HepG2 (cell line): ENCODE measurements around the gene POU6F2. TPM values are rescaled to one million over a fixed set of nuclear protein-coding genes. Genes with fewer than 3 reads are reported as not detected.

Experiments
- ATAC-seq: fragments of 200-7000 bp; cut with Tn5 transposase; 3 replicates; pipeline ENCODE4 v1.9.1; 2020; ENCODE audit warnings: mild to moderate bottlenecking, moderate library complexity
- BruUV-seq: library from RNA; stranded (reverse); fragments of 400-500 nt; replicated peaks from 2 replicates; lab custom pipeline; 2021; lab: Mats Ljungman, UMichigan
- CTCF ChIA-PET: fragments of 300-600 bp; formaldehyde crosslinking; extraction: SDS; loops from one replicate; lab custom pipeline; 2021; ENCODE audit warnings: low total read pairs, inconsistent platforms, low intra/inter-chr PET ratio; lab: Yijun Ruan, JAX
- POLR2A ChIA-PET: fragments of 350-600 bp; sonication (Branson Sonifier 250); formaldehyde crosslinking; loops from one replicate; lab custom pipeline; 2020; ENCODE audit warnings: antibody characterized with exemption, inconsistent platforms; lab: Yijun Ruan, JAX
- DNase-seq: peaks from one replicate; pipeline ENCODE4 v3.0.0-alpha.2; 2015; ENCODE audit warnings: low spot score
- FAIRE-seq: peaks from 3 replicates; lab custom pipeline; 2011; peaks lifted over from hg19 to GRCh38; lab: Jason Lieb, UNC
- H2AFZ ChIP-seq: one replicate; pipeline ENCODE4 v1.6.1; 2011; ENCODE audit warnings: low read length, inconsistent platforms
- H3K27ac ChIP-seq: fragments of 300-600 bp; 3 replicates; pipeline ENCODE4 v1.8.0; 2011; ENCODE audit warnings: mixed run types, mild to moderate bottlenecking, mixed read lengths, low read length, inconsistent platforms; ENCODE audit not compliant: insufficient read depth; ENCODE audit errors: extremely low read length
- H3K27me3 ChIP-seq, 2 experiments: fragments of 200-600 bp in 1 of 2; 2 replicates in 1 of 2; 3 replicates in 1 of 2; pipeline versions ENCODE4 v1.6.0 to v1.8.0; 2011; ENCODE audit warnings: low read length in 2 of 2, mild to moderate bottlenecking in 2 of 2, moderate library complexity in 2 of 2, inconsistent platforms in 1 of 2; ENCODE audit not compliant: insufficient read depth in 2 of 2, control insufficient read depth in 1 of 2
- H3K36me3 ChIP-seq, 2 experiments: fragments of 200-600 bp in 1 of 2; replicated peaks in 1 of 2; 2 replicates in 1 of 2; 3 replicates in 1 of 2; pipeline versions ENCODE4 v1.5.1 to v1.8.0; 2011; ENCODE audit warnings: low read length in 2 of 2, inconsistent platforms in 1 of 2; ENCODE audit not compliant: insufficient read depth in 2 of 2, control insufficient read depth in 1 of 2
- H3K4me1 ChIP-seq: 2 replicates; pipeline ENCODE4 v1.5.1; 2012; ENCODE audit warnings: low read length, inconsistent platforms; ENCODE audit not compliant: insufficient read depth
- H3K4me2 ChIP-seq: 2 replicates; pipeline ENCODE4 v1.6.0; 2011; ENCODE audit warnings: low read depth, low read length, inconsistent platforms
- H3K4me3 ChIP-seq, 3 experiments: fragments of 200-600 bp in 1 of 3; sonication (generic), shearing (Covaris generic) in 1 of 3; replicated peaks in 1 of 3; 2 replicates each; pipeline ENCODE4 v1.5.1; 2011 to 2016; ENCODE audit warnings: low read length in 3 of 3, inconsistent platforms in 2 of 3, low read depth in 2 of 3, mild to moderate bottlenecking in 2 of 3, control low read depth in 1 of 3, mixed read lengths in 1 of 3; ENCODE audit not compliant: insufficient read depth in 1 of 3
- H3K79me2 ChIP-seq: one replicate; pipeline ENCODE4 v1.6.1; 2011; ENCODE audit warnings: low read length, inconsistent platforms; ENCODE audit not compliant: insufficient read depth
- H3K9ac ChIP-seq: 2 replicates; pipeline ENCODE4 v1.6.0; 2011; ENCODE audit warnings: mild to moderate bottlenecking, low read depth, low read length, inconsistent platforms; ENCODE audit not compliant: insufficient read depth
- H3K9me3 ChIP-seq: 2 replicates; pipeline ENCODE4 v1.5.1; 2012; ENCODE audit warnings: mild to moderate bottlenecking, low read length
- H4K20me1 ChIP-seq: 2 replicates; pipeline ENCODE4 v1.6.0; 2011; ENCODE audit warnings: inconsistent platforms, mild to moderate bottlenecking, low read length, moderate library complexity; ENCODE audit not compliant: insufficient read depth
- ARNT ChIP-seq: fragments of 450-650 bp; IDR thresholded peaks from 2 replicates; pipeline ENCODE4 v1.6.1; 2017
- CBFB ChIP-seq: sonication (generic); formaldehyde crosslinking; IDR thresholded peaks from 2 replicates; pipeline ENCODE4 v1.4.0; 2020; ENCODE audit warnings: missing genetic modification reagents
- GFI1 ChIP-seq: sonication (generic); formaldehyde crosslinking; IDR thresholded peaks from 2 replicates; pipeline ENCODE4 v1.5.0; 2020; ENCODE audit warnings: missing genetic modification reagents, mild to moderate bottlenecking, borderline replicate concordance
- GTF3A ChIP-seq: sonication (generic); formaldehyde crosslinking; conservative IDR thresholded peaks from 2 replicates; pipeline ENCODE4 v1.4.0; 2020; ENCODE audit warnings: mild to moderate bottlenecking, missing genetic modification reagents
- NR2F6 ChIP-seq, 2 experiments: IDR thresholded peaks; 2 replicates each; pipeline ENCODE4 v1.6.1; 2016; ENCODE audit warnings: antibody characterized with exemption in 1 of 2, mild to moderate bottlenecking in 1 of 2
- RAD51 ChIP-seq: fragments of 450-650 bp; IDR thresholded peaks from 2 replicates; pipeline ENCODE4 v1.6.1; 2016; ENCODE audit warnings: borderline replicate concordance
- SIX1 ChIP-seq: sonication (generic); formaldehyde crosslinking; IDR thresholded peaks from 2 replicates; pipeline ENCODE4 v1.4.0; 2020; ENCODE audit warnings: missing genetic modification reagents, borderline replicate concordance
- SP5 ChIP-seq: IDR thresholded peaks from 2 replicates; pipeline ENCODE4 v1.6.1; 2016; ENCODE audit warnings: low read depth, borderline replicate concordance
- TMF1 ChIP-seq: sonication (generic); formaldehyde crosslinking; IDR thresholded peaks from 2 replicates; pipeline ENCODE4 v1.8.1; 2022; ENCODE audit warnings: low read depth, missing genetic modification reagents
- YY1 ChIP-seq: IDR thresholded peaks from 2 replicates; pipeline ENCODE4 v1.6.1; 2011; ENCODE audit warnings: low read length, low read depth, moderate library complexity, mild to moderate bottlenecking; ENCODE audit not compliant: insufficient read depth, insufficient replicate concordance
- ZBTB37 ChIP-seq: sonication (generic); formaldehyde crosslinking; IDR thresholded peaks from 2 replicates; pipeline ENCODE4 v1.4.0; 2020; ENCODE audit warnings: mild to moderate bottlenecking, missing genetic modification reagents
- ZFP82 ChIP-seq: sonication (generic); formaldehyde crosslinking; IDR thresholded peaks from 2 replicates; pipeline ENCODE4 v1.5.1; 2020; ENCODE audit warnings: mild to moderate bottlenecking, missing genetic modification reagents, borderline replicate concordance
- ZNF512 ChIP-seq: sonication (generic); formaldehyde crosslinking; IDR thresholded peaks from 2 replicates; pipeline ENCODE4 v1.4.0; 2020; ENCODE audit warnings: mild to moderate bottlenecking, missing genetic modification reagents
- ZSCAN20 ChIP-seq: sonication (generic); formaldehyde crosslinking; IDR thresholded peaks from 2 replicates; pipeline ENCODE4 v1.4.0; 2020; ENCODE audit warnings: missing genetic modification reagents, mild to moderate bottlenecking, borderline replicate concordance
- WGBS: methylation state at CpG from one replicate; pipeline ENCODE4 v1.1.6; 2017; ENCODE audit warnings: low lambda C conversion rate; 5-methylcytosine and 5-hydroxymethylcytosine counted together
- in situ Hi-C: cut with HindIII; loops from 2 replicates; pipeline ENCODE4 v1.10.0; 2017; ENCODE audit warnings: low pct_unique_long_range_greater_than_20kb; ENCODE audit not compliant: extremely low pct_ligation_motif_present
- intact Hi-C: fragments of 100-400 bp; cut with micrococcal nuclease; formaldehyde crosslinking; loops from one replicate; pipeline ENCODE4 v1.10.0; 2022; ENCODE audit not compliant: unreplicated experiment
- polyA plus RNA-seq, 8 experiments: library from polyadenylated mRNA; depleted of rRNA in 3 of 8; stranded (reverse) in 7 of 8; unstranded in 1 of 8; fragments of >200 nt; fragmentation: Illumina TruSeq in 4 of 8; extraction: Trizol in 4 of 8; gene quantifications; 2 replicates each; pipeline versions ENCODE4 v1.2.1 to v1.2.3, GENCODE V29; 2011 to 2016; ENCODE audit warnings: low read depth in 4 of 8, missing spikeins in 1 of 8, mixed read lengths in 1 of 8; ENCODE audit not compliant: insufficient read depth in 1 of 8
- total RNA-seq, 5 experiments: library from RNA; depleted of rRNA; stranded (reverse); fragments of >200 nt; fragmentation: Illumina TruSeq; extraction: Trizol; gene quantifications; 2 replicates each; pipeline ENCODE4 v1.2.3, GENCODE V29; 2016; ENCODE audit warnings: low read depth in 1 of 5

POU6F2 gene
- total and polyA plus RNA-seq, 2 of the 13 experiments (the other 11 are each of a cell fraction or from before 2014, with no cell fraction given): not detected

- ChIA-PET CTCF (no interaction called here), POLR2A (no interaction called here)
- no peaks in the 10 kb centered on the region for H3K36me3 ChIP-seq
- no peak overlapping the region for H3K9ac ChIP-seq
- no peak for FAIRE-seq
- in situ Hi-C loops (no loop called here), intact Hi-C loops (no loop called here)
- no peak overlapping the region for H2AFZ ChIP-seq
- no peak overlapping the region for H3K4me2 ChIP-seq
- no peaks in the 10 kb centered on the region for H3K4me1 ChIP-seq
- no peak for DNase-seq
- H3K79me2 ChIP-seq: no peaks in the 10 kb centered on the region
- no peaks in the 10 kb centered on the region for H3K27me3 ChIP-seq
- no peak for ATAC-seq
- no peak overlapping the region for H3K27ac ChIP-seq
- TF ChIP-seq GFI1 (CRISPR knock-in tag) (no peak), ZSCAN20 (CRISPR knock-in tag) (no peak), ZBTB37 (CRISPR knock-in tag) (no peak), GTF3A (CRISPR knock-in tag) (no peak), NR2F6 (IDR thresholded peaks at IDR 0.05) (no peak), NR2F6 (CRISPR knock-in tag; IDR thresholded peaks at IDR 0.05) (no peak), ZFP82 (CRISPR knock-in tag) (no peak), SP5 (no peak), CBFB (CRISPR knock-in tag) (no peak), RAD51 (no peak), ZNF512 (CRISPR knock-in tag) (no peak), YY1 (no peak), TMF1 (CRISPR knock-in tag) (no peak), ARNT (no peak), SIX1 (no peak)
- BruUV-seq: no TSS peak
- H3K4me3 ChIP-seq: no peak overlapping the region
- WGBS: 59% methylated on average over 5 of the region's 5 CpGs
- no peaks in the 10 kb centered on the region for H3K9me3 ChIP-seq
- H4K20me1 ChIP-seq: no peaks in the 10 kb centered on the region
Observed at GRCh38 chr7:38955892-38956291, 21.8 kb upstream of the POU6F2 start.
